Neutrophil (primary cell): ENCODE measurements around the gene SLC9A3.

ENCODE experiments used
- H3K27ac ChIP-seq: fragments of 200-600 bp; sonication (generic); 2 replicates; pipeline ENCODE4 v1.5.1; 2016; ENCODE audit warnings: mild to moderate bottlenecking, moderate library complexity
- H3K27me3 ChIP-seq: fragments of 200-600 bp; sonication (generic); 2 replicates; pipeline ENCODE4 v1.6.0; 2016; ENCODE audit warnings: mild to moderate bottlenecking
- H3K36me3 ChIP-seq: fragments of 200-600 bp; sonication (generic); 2 replicates; pipeline ENCODE4 v1.5.1; 2017
- H3K4me1 ChIP-seq, 2 experiments: fragments of 200-600 bp in 1 of 2; sonication (generic) in 1 of 2; 1 replicate in 1 of 2; 2 replicates in 1 of 2; pipeline versions ENCODE4 v1.5.1 to v1.6.1; 2013 to 2016; ENCODE audit warnings: low read depth in 1 of 2, low read length in 1 of 2, mild to moderate bottlenecking in 1 of 2, moderate library complexity in 1 of 2; ENCODE audit not compliant: control insufficient read depth in 1 of 2, insufficient read depth in 1 of 2
- H3K4me3 ChIP-seq, 2 experiments: fragments of 200-600 bp in 1 of 2; sonication (generic) in 1 of 2; 1 replicate in 1 of 2; 2 replicates in 1 of 2; pipeline ENCODE4 v1.5.1; 2013 to 2016; ENCODE audit warnings: low read depth in 1 of 2, low read length in 1 of 2, mild to moderate bottlenecking in 1 of 2, moderate library complexity in 1 of 2
- H3K9me3 ChIP-seq: fragments of 200-600 bp; sonication (generic); 2 replicates; pipeline ENCODE4 v1.5.1; 2016
- TF ChIP-seq, protein P1 (sequence below): fragments of 200-600 bp; sonication (generic); IDR thresholded peaks from 2 replicates; pipeline ENCODE4 v1.5.1; 2016; ENCODE audit warnings: antibody characterized with exemption

SLC9A3 gene

DNA sequence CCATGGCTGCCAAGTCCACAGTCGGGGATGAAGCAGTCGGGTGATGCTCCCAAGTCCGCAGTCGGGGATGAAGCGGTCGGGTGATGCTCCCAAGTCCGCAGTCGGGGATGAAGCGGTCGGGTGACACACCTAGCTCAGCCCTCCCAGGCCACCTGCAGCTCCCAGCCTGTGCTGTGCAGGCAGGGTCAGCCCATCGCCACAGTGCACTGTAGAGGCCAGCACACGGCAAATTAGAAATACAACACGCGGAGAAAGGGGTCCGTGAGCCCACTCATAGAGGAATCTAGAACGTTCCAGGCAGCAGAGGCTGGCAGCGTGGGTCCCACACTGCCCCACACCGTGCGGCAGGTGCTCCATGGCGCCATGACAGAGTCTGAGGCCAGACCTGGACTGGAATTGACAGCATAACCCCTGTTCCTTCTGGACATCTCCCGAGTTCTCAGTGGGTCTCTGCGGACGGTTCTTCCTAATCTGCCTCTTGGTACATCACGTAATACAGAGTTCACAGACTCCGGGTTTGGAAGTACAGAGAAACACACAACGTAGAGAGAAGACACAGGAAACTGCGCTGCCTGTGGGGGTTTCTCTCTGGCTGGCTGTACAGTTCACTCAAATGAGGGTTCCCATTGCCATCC is 89.0 kb downstream of the SLC9A3 start:
- no peaks in the 10 kb centered on the region for H3K4me1 ChIP-seq
- TF ChIP-seq, protein P1, sequence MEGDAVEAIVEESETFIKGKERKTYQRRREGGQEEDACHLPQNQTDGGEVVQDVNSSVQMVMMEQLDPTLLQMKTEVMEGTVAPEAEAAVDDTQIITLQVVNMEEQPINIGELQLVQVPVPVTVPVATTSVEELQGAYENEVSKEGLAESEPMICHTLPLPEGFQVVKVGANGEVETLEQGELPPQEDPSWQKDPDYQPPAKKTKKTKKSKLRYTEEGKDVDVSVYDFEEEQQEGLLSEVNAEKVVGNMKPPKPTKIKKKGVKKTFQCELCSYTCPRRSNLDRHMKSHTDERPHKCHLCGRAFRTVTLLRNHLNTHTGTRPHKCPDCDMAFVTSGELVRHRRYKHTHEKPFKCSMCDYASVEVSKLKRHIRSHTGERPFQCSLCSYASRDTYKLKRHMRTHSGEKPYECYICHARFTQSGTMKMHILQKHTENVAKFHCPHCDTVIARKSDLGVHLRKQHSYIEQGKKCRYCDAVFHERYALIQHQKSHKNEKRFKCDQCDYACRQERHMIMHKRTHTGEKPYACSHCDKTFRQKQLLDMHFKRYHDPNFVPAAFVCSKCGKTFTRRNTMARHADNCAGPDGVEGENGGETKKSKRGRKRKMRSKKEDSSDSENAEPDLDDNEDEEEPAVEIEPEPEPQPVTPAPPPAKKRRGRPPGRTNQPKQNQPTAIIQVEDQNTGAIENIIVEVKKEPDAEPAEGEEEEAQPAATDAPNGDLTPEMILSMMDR = no peak
- no peaks in the 10 kb centered on the region for H3K36me3 ChIP-seq
- H3K27ac ChIP-seq = no peak overlapping the region
- H3K27me3 ChIP-seq = peaks cover 7% of the 10 kb centered on the region
- no peaks in the 10 kb centered on the region for H3K9me3 ChIP-seq
- no peak overlapping the region for H3K4me3 ChIP-seq

DNA sequence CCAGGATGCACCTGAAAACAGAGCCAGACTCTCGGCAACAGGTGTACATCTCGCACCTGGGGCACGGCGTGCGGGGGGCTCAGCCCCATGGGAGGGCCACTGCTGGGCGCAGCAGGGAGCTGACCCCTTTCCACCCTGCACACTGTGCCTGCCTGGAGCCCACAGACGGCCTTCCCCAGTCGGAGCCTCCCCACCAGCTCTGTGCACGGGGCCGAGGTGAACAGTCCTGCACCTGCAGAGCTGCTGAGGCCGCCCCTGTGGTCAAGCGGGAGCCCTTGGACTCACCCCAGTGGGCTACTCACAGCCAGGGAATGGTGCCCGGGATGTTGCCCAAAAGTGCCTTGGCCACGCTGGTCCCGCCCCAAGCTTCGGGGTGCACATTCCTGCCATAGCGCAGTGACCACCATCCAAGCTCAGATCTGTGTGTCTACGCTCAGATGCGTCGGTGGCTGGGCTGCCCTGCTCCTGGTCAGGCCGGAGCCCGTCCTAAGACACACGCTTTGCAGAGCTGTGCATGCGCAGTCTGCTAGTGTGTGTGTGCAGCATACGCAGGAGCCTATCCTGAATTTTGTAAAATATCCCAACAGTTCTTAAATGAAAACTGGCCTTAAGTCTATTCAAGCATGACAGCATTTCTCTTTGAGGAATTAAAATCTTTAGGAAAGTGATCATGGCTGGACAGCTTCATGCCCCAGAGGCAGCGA is 89.7 kb downstream of the SLC9A3 start:
- Histone ChIP-seq H3K27me3 (peaks cover 7% of the 10 kb centered on the region), H3K27ac (no peak overlapping the region), H3K4me3 (no peak overlapping the region), H3K36me3 (no peaks in the 10 kb centered on the region), H3K9me3 (no peaks in the 10 kb centered on the region), H3K4me1 (no peaks in the 10 kb centered on the region)
- TF ChIP-seq, protein P1 = no peak

DNA sequence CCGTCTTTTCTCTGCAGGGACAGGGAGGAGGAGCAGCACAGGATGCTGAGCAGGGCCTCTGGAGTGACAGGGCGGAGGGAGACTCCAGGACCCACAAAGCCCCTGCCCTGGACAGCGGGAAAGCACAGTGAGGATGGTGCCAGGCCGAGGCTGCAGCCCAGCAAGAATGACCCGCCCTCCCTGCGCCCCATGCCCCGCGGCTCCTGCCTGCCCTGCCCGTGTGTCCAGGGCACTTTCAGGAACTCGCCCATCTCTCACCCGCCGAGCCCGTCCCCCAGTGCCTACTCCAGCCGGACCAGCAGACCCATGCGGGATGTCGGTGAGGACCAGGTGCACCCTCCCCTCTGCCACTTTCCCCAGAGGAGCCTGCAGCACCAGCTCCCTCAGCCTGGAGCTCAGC is 90.4 kb downstream of the SLC9A3 start:
- Histone ChIP-seq H3K27me3 (peaks cover 7% of the 10 kb centered on the region), H3K36me3 (no peaks in the 10 kb centered on the region), H3K4me3 (no peak overlapping the region), H3K4me1 (no peaks in the 10 kb centered on the region), H3K9me3 (no peaks in the 10 kb centered on the region), H3K27ac (no peak overlapping the region)
- TF ChIP-seq, protein P1 = no peak

DNA sequence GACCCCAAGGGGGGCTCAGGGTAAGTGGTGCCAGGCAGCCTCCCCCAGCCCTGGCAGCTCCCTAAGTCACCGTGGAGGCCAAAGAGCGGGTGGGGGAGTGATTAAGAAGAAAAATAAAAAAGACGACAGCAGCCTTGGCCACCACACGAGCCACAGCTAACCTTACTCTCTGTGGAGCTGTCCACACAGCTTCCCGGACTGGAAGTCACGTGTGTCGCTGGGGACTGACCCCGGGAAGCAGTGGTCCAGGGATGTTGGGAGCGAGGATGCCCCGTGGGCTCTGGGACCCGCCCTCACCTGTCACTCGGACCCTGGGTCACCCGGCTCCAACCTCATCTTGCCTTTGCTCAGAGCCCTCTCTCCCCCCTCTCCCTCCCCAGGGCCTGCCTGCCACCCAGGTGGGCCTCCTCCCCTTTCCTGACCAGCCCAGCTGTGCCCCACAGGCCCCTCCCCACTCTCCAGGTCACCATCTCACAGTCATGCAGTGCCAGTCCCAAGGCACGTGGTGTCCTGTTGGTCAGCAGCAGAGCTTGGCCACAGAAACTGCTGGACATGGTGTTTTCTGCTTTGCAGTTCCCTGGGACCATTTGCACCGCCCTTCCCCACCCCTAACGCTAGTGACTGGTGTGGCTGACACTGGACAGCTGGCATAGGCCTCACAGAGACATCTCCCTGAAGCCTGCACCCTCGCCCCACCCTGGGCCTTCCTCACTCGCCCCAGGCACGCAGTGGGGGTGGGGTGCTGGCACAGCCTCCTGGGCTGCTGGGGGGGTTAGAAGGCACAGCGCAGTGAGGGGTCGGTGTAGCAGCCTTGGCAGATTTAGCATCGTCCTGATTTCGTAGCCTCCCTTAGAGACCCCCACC is 91.1 kb downstream of the SLC9A3 start:
- Histone ChIP-seq H3K4me3 (no peak overlapping the region), H3K27me3 (peaks cover 8% of the 10 kb centered on the region), H3K36me3 (no peaks in the 10 kb centered on the region), H3K9me3 (no peaks in the 10 kb centered on the region), H3K4me1 (no peaks in the 10 kb centered on the region), H3K27ac (no peak overlapping the region)
- TF ChIP-seq, protein P1 = no peak

DNA sequence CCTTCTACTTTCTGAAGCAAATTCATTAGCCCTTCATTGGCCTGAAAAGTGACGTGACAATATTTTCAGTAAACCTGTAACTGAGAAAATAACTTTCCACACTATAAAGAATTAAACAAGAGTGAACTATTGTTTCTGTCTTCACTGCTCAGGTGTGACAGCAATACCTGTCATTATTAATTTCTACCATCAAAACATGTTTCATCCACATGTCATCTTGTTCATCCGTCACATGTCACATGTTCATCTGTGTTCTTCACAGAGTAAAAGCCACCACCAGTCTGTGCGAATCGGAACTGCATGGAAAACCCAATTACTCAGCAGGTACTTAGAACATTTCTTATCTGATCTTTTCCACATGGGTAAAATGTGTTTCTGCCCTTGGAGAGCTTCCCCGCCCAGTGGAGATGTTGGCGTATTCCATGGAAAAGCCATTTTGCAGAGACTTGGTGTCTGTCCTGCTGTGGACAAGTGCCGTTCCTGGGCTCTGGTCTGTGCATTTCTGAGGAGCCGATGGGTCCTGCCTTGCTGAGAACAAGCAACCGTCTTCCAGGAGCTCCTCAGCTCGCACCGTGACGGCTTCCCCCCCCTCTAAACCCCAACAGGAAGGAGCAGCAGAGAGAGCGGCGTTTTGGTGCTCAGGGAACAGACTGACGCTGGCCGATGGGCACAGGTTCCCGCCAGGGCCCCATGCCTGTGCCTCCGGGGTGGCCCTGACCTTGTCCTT is 91.9 kb downstream of the SLC9A3 start:
- Histone ChIP-seq H3K27me3 (peaks cover 15% of the 10 kb centered on the region), H3K9me3 (no peaks in the 10 kb centered on the region), H3K4me3 (no peak overlapping the region), H3K36me3 (no peaks in the 10 kb centered on the region), H3K27ac (no peak overlapping the region), H3K4me1 (no peaks in the 10 kb centered on the region)
- TF ChIP-seq, protein P1 = no peak
